Measurements from ENCODE around the gene CRYBA1.

Gene CRYBA1

DNA sequence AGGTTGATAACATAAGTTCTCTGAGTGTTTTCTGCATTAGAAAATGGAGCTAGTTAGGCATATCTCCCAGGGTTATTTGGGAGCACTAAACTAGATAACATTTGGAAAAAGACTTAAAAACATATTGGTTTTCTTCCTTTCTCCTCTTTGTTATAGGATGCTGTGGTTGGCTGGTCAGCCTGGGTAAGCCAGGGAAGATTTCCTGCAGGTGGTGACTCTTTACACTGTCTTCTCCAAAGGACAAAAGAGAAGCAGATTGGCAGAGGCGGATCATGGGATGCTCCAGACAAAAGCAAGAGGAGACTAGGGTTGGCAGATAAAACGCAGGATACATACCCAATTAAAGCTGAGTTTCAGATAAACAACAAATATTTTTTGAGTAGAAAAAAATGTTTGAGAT is 6.2 kb upstream of the CRYBA1 start:
- Histone ChIP-seq H3K4me3 (ENCODE audit: low read length) (peak overlapping the region; percentile 1), H3K36me3 (ENCODE audit: control insufficient read depth, insufficient read depth, low read length, severe bottlenecking) (no peaks in the 10 kb centered on the region), H3K27me3 (replicated peaks; ENCODE audit: control insufficient read depth, insufficient read depth, low read length) (no peaks in the 10 kb centered on the region), H3K4me1 (ENCODE audit: control insufficient read depth, insufficient read depth, low read length) (peaks cover 39% of the 10 kb centered on the region), H3K9me3 (ENCODE audit: control insufficient read depth, low read length) (no peaks in the 10 kb centered on the region), H3K9ac (ENCODE audit: low read length) (peak overlapping the region; percentile 37)
- DNase-seq (ENCODE audit: low read depth): peak; percentile 37

DNA sequence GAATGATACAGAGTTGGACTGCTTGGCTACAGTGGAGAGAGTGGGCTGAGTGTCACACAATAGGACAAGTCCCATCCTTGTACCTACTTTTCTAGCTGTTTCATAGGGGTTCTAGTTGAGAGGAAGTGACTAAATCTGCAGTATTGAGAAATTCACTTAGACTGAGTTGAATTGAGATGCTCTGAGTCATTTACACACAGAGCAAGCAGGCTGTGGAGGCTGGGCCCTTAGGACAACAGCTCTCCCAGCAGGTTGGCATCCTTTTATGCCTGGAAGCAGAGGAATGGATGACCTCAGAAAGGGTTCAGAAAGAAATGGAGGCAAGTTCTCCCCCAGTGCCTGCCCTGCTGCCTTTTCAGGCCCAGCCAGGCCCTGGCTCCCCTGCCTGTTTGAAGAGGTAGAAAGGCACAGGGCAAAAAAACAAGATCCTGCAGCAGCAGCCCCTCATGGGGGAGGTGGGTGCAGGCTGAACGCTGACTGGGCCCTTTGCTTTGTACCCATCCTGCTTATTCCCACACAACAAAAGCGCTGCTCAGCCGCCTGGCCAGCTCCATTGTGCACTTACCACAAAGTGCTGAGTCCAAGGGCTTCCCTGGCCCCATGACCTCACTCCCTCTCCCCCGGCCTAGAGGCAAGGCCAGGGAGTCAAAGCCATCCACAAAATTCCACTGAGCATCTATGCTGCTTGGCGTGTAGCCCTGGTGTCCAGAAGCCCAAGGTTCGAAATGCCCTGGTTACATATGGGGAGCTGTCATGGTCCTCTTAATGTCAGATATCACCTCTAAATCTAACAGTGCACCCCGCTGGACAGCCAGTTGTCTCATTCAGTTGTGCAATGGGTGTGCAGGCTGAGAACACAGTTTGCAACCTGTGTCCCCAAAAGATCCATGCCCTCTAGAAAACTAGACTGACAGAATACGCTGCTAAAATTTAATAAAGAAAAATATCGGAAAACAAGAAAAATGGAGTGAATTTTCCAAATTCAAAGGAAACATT is 5.4 kb upstream of the CRYBA1 start:
- Histone ChIP-seq H3K27me3 (replicated peaks; ENCODE audit: control insufficient read depth, insufficient read depth, low read length) (no peaks in the 10 kb centered on the region), H3K9me3 (ENCODE audit: control insufficient read depth, low read length) (no peaks in the 10 kb centered on the region), H3K4me1 (ENCODE audit: control insufficient read depth, insufficient read depth, low read length) (peaks cover 39% of the 10 kb centered on the region), H3K36me3 (ENCODE audit: control insufficient read depth, insufficient read depth, low read length, severe bottlenecking) (no peaks in the 10 kb centered on the region), H3K4me3 (ENCODE audit: low read length) (no peak overlapping the region), H3K9ac (ENCODE audit: low read length) (peak overlapping the region; percentile 44)
- DNase-seq (ENCODE audit: low read depth): peak; percentile 97

DNA sequence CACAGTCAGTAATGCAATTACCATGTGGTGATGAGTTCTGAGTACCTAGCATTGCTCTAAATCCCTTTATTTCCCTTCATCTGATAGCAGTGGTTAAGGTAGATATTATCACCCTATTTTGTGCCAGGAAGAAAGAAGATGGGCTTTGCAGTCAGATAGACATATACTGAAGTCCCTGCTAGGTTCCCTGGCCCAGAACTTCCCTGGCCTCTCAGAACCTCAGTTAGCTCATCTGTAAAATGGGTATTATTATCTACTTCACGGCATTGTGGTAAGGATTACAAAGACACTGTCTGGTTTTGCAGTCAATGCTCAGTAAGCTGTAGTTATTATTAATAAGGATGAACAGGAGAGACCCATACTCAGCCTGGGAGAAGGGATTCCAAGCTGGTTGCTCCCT is 4.6 kb upstream of the CRYBA1 start:
- H3K27me3 ChIP-seq (replicated peaks; ENCODE audit: control insufficient read depth, insufficient read depth, low read length): no peaks in the 10 kb centered on the region
- H3K4me3 ChIP-seq (ENCODE audit: low read length): no peak overlapping the region
- no peak for DNase-seq (ENCODE audit: low read depth)
- peaks cover 44% of the 10 kb centered on the region for H3K4me1 ChIP-seq (ENCODE audit: control insufficient read depth, insufficient read depth, low read length)
- no peak overlapping the region for H3K9ac ChIP-seq (ENCODE audit: low read length)
- H3K36me3 ChIP-seq (ENCODE audit: control insufficient read depth, insufficient read depth, low read length, severe bottlenecking): no peaks in the 10 kb centered on the region
- H3K9me3 ChIP-seq (ENCODE audit: control insufficient read depth, low read length): no peaks in the 10 kb centered on the region

DNA sequence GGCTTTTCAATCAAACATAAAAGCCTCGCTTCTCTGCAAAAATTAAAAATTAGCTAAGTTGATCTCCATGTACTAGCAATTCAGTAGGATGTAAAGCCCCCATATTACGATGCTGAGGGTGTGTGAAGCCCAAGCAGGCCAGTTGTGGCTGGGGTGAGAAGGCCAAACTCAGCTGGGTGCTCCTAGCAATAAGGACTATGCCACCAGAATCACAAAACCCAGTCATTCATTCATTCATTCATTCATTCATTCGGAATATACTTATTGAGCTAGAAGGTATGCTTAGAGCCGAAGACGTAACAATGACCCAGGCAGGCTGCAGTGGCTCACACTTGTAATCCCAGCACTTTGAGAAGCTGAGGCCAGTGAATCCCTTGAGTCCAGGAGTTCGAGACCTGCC is 3.9 kb upstream of the CRYBA1 start:
- Histone ChIP-seq H3K9ac (ENCODE audit: low read length) (no peak overlapping the region), H3K4me3 (ENCODE audit: low read length) (no peak overlapping the region), H3K27me3 (replicated peaks; ENCODE audit: control insufficient read depth, insufficient read depth, low read length) (no peaks in the 10 kb centered on the region), H3K4me1 (ENCODE audit: control insufficient read depth, insufficient read depth, low read length) (peaks cover 38% of the 10 kb centered on the region), H3K36me3 (ENCODE audit: control insufficient read depth, insufficient read depth, low read length, severe bottlenecking) (no peaks in the 10 kb centered on the region), H3K9me3 (ENCODE audit: control insufficient read depth, low read length) (no peaks in the 10 kb centered on the region)
- DNase-seq (ENCODE audit: low read depth): no peak

DNA sequence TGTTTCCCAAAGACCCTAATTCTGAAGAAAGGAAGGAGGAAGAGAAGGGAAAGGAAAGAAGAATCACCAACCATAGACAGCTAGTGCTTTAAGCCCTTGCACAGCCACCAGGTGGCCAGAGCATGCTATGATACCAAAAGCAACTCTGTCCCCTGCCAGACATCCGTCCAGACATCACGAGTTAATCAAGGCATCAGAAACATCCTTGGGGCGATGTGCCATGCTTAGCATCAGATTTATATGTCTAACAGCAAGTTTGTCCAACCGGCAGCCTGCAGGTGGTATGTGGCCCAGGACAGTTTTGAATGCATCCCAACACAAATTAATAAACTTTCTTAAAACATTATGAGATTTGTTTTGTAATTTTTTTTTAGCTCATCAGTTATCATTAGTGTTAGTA is 2.9 kb upstream of the CRYBA1 start:
- no peaks in the 10 kb centered on the region for H3K9me3 ChIP-seq (ENCODE audit: control insufficient read depth, low read length)
- no peaks in the 10 kb centered on the region for H3K27me3 ChIP-seq (replicated peaks; ENCODE audit: control insufficient read depth, insufficient read depth, low read length)
- H3K4me3 ChIP-seq (ENCODE audit: low read length): no peak overlapping the region
- DNase-seq (ENCODE audit: low read depth): peak; percentile 43
- peaks cover 28% of the 10 kb centered on the region for H3K4me1 ChIP-seq (ENCODE audit: control insufficient read depth, insufficient read depth, low read length)
- peak overlapping the region; percentile 38 for H3K9ac ChIP-seq (ENCODE audit: low read length)
- H3K36me3 ChIP-seq (ENCODE audit: control insufficient read depth, insufficient read depth, low read length, severe bottlenecking): no peaks in the 10 kb centered on the region

DNA sequence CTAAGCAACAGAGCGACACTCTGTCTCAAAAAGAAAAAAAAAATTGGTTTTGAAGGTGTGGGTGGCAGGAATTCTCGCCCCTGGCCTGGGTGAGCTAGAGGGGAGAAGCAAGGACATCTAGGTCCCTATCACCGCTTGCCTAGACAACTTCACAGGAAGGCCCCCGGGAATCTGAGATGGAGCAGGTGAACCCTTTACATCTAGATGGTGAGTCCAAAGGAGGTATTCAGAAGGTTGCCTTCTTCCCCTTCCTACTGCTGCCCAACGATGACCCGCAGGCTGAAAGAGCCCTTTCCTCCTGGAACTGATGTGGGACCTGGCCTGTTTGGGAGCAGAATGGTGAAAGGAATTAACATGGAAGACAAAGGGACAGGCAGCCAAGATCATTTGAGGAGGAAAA is 1.3 kb upstream of the CRYBA1 start:
- Histone ChIP-seq H3K9me3 (ENCODE audit: control insufficient read depth, low read length) (no peaks in the 10 kb centered on the region), H3K4me3 (ENCODE audit: low read length) (no peak overlapping the region), H3K36me3 (ENCODE audit: control insufficient read depth, insufficient read depth, low read length, severe bottlenecking) (no peaks in the 10 kb centered on the region), H3K27me3 (replicated peaks; ENCODE audit: control insufficient read depth, insufficient read depth, low read length) (no peaks in the 10 kb centered on the region), H3K4me1 (ENCODE audit: control insufficient read depth, insufficient read depth, low read length) (peaks cover 24% of the 10 kb centered on the region), H3K9ac (ENCODE audit: low read length) (no peak overlapping the region)
- DNase-seq (ENCODE audit: low read depth): no peak

DNA sequence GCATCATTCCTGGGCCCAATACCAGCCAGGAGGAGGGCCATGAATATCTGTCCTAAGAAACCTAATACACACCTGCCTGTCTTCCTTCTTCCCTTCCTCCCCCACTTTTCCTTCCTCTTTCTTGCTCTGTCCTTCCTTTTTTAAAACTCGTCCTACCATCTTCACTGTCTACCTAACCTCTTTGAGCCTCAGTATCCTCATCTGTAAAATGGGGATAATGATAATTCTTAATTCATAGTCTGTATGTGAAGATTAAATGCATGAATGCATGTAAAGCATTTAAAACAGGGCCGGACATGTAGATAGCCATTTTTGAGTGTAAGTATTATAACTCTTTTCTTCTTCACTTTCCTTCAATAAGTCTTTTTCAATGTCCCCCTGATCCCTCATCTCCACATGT is 560 bp downstream of the CRYBA1 start:
- Histone ChIP-seq H3K9ac (ENCODE audit: low read length) (no peak overlapping the region), H3K4me1 (ENCODE audit: control insufficient read depth, insufficient read depth, low read length) (peaks cover 24% of the 10 kb centered on the region), H3K36me3 (ENCODE audit: control insufficient read depth, insufficient read depth, low read length, severe bottlenecking) (no peaks in the 10 kb centered on the region), H3K27me3 (replicated peaks; ENCODE audit: control insufficient read depth, insufficient read depth, low read length) (no peaks in the 10 kb centered on the region), H3K4me3 (ENCODE audit: low read length) (no peak overlapping the region), H3K9me3 (ENCODE audit: control insufficient read depth, low read length) (no peaks in the 10 kb centered on the region)
- DNase-seq (ENCODE audit: low read depth): no peak

DNA sequence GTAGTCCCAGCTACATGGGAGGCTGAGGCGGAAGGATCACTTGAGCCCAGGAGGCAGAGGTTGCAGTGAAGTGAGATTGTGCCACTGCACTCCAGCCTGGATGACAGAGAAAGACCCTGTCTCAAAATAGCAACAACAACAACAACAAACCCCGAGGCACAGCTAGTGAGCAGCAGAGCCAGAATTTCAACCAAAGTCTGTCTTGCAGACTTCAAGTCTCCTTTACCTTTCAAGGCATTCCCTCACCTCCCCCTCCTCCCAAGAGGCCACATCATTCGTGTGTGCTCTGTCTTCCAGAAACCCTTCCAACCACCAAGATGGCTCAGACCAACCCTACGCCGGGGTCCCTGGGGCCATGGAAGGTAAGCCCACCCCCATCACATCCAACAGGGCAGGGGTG is 2.2 kb downstream of the CRYBA1 start:
- Histone ChIP-seq H3K4me3 (ENCODE audit: low read length) (no peak overlapping the region), H3K27me3 (replicated peaks; ENCODE audit: control insufficient read depth, insufficient read depth, low read length) (no peaks in the 10 kb centered on the region), H3K4me1 (ENCODE audit: control insufficient read depth, insufficient read depth, low read length) (peaks cover 40% of the 10 kb centered on the region), H3K9ac (ENCODE audit: low read length) (no peak overlapping the region), H3K36me3 (ENCODE audit: control insufficient read depth, insufficient read depth, low read length, severe bottlenecking) (no peaks in the 10 kb centered on the region), H3K9me3 (ENCODE audit: control insufficient read depth, low read length) (no peaks in the 10 kb centered on the region)
- DNase-seq (ENCODE audit: low read depth): no peak

DNA sequence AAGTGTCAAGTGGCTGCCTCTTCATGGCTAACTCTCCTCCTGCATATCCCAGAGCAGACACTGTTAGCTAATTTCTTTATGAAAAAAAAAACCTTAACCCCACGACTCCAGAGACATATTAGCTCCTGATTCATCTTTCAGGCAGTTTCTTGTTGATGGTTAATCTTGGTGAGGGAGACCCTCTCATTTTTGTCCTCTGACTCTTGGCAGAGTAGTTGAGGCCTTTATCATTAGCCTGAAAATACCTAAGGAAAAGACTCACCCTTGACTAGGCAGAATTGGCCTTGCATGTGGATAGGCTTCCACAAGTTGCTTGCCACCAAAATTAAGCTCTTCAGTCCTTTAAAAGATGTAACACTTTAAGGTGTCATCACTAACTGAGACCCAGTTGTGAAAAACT is 4.0 kb downstream of the CRYBA1 start:
- no peak overlapping the region for H3K4me3 ChIP-seq (ENCODE audit: low read length)
- H3K9ac ChIP-seq (ENCODE audit: low read length): no peak overlapping the region
- H3K9me3 ChIP-seq (ENCODE audit: control insufficient read depth, low read length): no peaks in the 10 kb centered on the region
- no peaks in the 10 kb centered on the region for H3K27me3 ChIP-seq (replicated peaks; ENCODE audit: control insufficient read depth, insufficient read depth, low read length)
- peak; percentile 13 for DNase-seq (ENCODE audit: low read depth)
- peaks cover 56% of the 10 kb centered on the region for H3K4me1 ChIP-seq (ENCODE audit: control insufficient read depth, insufficient read depth, low read length)
- H3K36me3 ChIP-seq (ENCODE audit: control insufficient read depth, insufficient read depth, low read length, severe bottlenecking): no peaks in the 10 kb centered on the region

DNA sequence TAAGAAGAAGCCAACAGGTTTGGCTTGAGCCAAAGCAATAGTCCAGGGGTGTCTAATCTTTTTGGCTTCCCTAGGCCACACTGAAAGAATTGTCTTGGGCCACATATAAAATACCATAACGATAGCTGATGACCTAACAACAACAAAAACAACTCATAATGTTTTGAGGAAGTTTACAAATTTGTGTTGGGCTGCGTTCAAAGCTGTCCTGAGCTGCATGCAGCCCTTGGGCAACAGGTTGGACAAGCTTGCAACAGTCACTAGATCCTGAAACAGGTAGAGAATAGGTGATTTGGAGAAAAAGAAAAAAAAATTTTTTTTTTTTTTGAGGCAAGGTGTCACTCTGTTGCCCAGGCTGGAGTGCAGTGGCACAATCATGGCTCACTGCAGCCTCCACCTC is 4.5 kb downstream of the CRYBA1 start:
- no peak for DNase-seq (ENCODE audit: low read depth)
- peaks cover 61% of the 10 kb centered on the region for H3K4me1 ChIP-seq (ENCODE audit: control insufficient read depth, insufficient read depth, low read length)
- no peak overlapping the region for H3K9ac ChIP-seq (ENCODE audit: low read length)
- no peaks in the 10 kb centered on the region for H3K27me3 ChIP-seq (replicated peaks; ENCODE audit: control insufficient read depth, insufficient read depth, low read length)
- H3K9me3 ChIP-seq (ENCODE audit: control insufficient read depth, low read length): no peaks in the 10 kb centered on the region
- no peak overlapping the region for H3K4me3 ChIP-seq (ENCODE audit: low read length)
- H3K36me3 ChIP-seq (ENCODE audit: control insufficient read depth, insufficient read depth, low read length, severe bottlenecking): no peaks in the 10 kb centered on the region

DNA sequence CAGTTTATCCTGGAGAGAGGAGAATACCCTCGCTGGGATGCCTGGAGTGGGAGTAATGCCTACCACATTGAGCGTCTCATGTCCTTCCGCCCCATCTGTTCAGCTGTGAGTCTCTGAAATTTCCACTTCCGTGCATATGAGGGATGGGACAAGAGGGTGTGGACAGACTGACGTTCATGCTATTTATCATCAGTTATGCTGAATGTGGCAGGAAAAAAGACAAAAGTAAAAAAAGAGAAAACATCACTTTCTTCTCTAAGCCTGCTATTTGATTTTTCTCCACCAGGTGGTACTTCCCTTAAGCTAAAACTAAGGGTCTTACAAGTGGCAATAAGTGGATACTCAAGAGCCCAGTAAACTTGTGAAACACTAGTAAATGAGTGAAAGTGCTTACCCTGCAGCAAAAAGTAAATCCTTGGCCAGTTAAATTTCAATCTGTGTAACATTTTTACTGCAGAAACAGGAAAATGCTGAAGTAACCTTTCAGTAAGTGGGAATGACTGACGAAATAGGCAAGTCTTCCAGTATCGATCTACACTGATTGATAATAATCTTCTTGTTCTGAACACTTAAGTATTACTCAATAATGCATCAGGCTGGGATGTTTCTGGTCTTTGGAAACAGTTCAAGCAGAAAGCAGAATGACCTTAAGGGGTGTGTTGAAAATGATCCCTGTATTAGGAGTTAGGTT is 5.6 kb downstream of the CRYBA1 start:
- Histone ChIP-seq H3K36me3 (ENCODE audit: control insufficient read depth, insufficient read depth, low read length, severe bottlenecking) (no peaks in the 10 kb centered on the region), H3K4me3 (ENCODE audit: low read length) (no peak overlapping the region), H3K4me1 (ENCODE audit: control insufficient read depth, insufficient read depth, low read length) (peaks cover 67% of the 10 kb centered on the region), H3K9ac (ENCODE audit: low read length) (peak overlapping the region; percentile 26), H3K27me3 (replicated peaks; ENCODE audit: control insufficient read depth, insufficient read depth, low read length) (no peaks in the 10 kb centered on the region), H3K9me3 (ENCODE audit: control insufficient read depth, low read length) (no peaks in the 10 kb centered on the region)
- peak; percentile 58 for DNase-seq (ENCODE audit: low read depth)
